Astrocyte (in vitro differentiated cells and primary cell): ENCODE results near the gene RIBC2.

Experiments
- EZH2 ChIP-seq: IDR thresholded peaks from 2 replicates; pipeline ENCODE4 v1.6.1; 2012; ENCODE audit warnings: mild to moderate bottlenecking, low read length, inconsistent platforms; ENCODE audit not compliant: insufficient read depth
- TF ChIP-seq, protein P1 (sequence below): IDR thresholded peaks from 2 replicates; pipeline ENCODE4 v1.5.1; 2011; ENCODE audit warnings: low read depth, mild to moderate bottlenecking, inconsistent platforms, low read length, moderate library complexity; ENCODE audit not compliant: insufficient read depth

DNA sequence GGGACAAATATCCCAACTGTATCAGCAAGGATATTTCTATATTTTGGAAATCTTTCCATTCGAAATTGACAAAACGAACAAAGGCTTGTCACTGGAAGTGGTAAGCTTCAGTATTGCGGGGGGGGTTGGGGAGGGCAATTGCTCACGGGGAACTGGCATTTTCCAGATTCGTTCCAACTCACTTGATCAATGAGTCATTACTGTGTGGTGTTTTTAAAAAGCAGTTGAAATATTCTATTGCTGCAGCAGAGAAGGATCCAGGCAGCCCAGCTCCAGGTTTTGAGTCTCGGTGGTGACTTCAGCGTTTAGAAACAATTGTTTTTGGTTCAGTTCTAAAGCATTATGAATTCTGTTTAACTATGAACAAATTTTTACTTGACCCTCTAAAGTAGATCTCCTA, 55.4 kb downstream of the RIBC2 start:
- TF ChIP-seq, protein P1, sequence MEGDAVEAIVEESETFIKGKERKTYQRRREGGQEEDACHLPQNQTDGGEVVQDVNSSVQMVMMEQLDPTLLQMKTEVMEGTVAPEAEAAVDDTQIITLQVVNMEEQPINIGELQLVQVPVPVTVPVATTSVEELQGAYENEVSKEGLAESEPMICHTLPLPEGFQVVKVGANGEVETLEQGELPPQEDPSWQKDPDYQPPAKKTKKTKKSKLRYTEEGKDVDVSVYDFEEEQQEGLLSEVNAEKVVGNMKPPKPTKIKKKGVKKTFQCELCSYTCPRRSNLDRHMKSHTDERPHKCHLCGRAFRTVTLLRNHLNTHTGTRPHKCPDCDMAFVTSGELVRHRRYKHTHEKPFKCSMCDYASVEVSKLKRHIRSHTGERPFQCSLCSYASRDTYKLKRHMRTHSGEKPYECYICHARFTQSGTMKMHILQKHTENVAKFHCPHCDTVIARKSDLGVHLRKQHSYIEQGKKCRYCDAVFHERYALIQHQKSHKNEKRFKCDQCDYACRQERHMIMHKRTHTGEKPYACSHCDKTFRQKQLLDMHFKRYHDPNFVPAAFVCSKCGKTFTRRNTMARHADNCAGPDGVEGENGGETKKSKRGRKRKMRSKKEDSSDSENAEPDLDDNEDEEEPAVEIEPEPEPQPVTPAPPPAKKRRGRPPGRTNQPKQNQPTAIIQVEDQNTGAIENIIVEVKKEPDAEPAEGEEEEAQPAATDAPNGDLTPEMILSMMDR = no peak
- no peak for TF ChIP-seq EZH2
